WI38 (cell line): ENCODE data around the gene COL2A1.

ENCODE experiments used
- H3K4me3 ChIP-seq: 2 replicates; pipeline ENCODE4 v1.5.1; 2011; ENCODE audit warnings: low read depth, mild to moderate bottlenecking, control low read depth, low read length
- TF ChIP-seq, protein P1 (sequence below): IDR thresholded peaks from 2 replicates; pipeline ENCODE4 v1.5.1; 2012; ENCODE audit warnings: low read depth, mild to moderate bottlenecking, control low read depth, low read length

COL2A1 gene

GRCh38 chr12:48030173-48030650 lies 25.9 kb upstream of the COL2A1 start:
- TF ChIP-seq, protein P1, sequence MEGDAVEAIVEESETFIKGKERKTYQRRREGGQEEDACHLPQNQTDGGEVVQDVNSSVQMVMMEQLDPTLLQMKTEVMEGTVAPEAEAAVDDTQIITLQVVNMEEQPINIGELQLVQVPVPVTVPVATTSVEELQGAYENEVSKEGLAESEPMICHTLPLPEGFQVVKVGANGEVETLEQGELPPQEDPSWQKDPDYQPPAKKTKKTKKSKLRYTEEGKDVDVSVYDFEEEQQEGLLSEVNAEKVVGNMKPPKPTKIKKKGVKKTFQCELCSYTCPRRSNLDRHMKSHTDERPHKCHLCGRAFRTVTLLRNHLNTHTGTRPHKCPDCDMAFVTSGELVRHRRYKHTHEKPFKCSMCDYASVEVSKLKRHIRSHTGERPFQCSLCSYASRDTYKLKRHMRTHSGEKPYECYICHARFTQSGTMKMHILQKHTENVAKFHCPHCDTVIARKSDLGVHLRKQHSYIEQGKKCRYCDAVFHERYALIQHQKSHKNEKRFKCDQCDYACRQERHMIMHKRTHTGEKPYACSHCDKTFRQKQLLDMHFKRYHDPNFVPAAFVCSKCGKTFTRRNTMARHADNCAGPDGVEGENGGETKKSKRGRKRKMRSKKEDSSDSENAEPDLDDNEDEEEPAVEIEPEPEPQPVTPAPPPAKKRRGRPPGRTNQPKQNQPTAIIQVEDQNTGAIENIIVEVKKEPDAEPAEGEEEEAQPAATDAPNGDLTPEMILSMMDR = no peak
- no peak overlapping the region for H3K4me3 ChIP-seq

- TF ChIP-seq, protein P1 = no peak
- H3K4me3 ChIP-seq = no peak overlapping the region
Observed at GRCh38 chr12:48029491-48030172, 25.4 kb upstream of the COL2A1 start.

DNA sequence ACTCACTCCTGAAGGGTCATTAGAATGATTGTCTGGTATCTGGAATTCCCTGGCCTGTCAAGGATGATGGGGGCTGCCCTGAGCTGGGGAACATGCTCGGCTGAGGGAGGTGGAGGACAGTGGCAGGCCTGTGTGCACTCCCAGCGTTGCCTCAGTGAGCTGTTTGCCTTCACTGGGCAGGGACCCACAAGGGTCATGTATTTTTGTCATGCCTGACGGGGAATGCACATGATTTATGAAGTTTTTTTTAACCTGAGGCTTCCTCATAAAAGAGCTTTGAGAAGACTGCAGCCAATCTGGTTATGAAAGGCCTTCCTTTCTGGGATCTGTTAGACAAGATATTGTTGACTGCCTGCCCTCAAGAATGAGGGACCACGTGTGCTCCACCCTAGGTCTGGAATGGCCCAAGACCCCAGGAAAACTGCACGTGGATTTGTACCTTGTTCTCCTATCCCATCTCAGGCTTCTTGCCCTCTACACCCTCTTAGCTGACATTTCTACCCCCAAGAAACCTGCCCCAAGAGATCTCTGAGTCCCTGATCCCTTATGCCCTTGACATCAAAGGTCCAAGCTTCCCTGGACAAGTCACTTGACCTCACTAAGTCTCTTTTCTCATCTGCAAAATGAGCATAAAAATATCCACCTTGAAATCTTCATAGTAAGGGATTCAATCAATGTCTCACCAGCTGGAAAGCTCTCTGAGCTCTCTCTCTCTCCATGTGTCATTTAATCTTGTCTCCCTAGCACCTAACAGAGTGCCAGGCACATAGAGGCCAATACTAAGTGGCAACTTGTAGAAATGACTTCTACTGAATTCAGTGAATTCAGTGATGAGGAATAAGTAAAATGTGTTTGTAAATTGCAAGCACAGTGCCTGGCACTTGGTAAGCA lies 24.5 kb upstream of the COL2A1 start:
- H3K4me3 ChIP-seq = no peak overlapping the region
- TF ChIP-seq, protein P1 = no peak

GRCh38 chr12:48027183-48028002 lies 23.1 kb upstream of the COL2A1 start:
- no peak overlapping the region for H3K4me3 ChIP-seq
- TF ChIP-seq, protein P1 = no peak

DNA sequence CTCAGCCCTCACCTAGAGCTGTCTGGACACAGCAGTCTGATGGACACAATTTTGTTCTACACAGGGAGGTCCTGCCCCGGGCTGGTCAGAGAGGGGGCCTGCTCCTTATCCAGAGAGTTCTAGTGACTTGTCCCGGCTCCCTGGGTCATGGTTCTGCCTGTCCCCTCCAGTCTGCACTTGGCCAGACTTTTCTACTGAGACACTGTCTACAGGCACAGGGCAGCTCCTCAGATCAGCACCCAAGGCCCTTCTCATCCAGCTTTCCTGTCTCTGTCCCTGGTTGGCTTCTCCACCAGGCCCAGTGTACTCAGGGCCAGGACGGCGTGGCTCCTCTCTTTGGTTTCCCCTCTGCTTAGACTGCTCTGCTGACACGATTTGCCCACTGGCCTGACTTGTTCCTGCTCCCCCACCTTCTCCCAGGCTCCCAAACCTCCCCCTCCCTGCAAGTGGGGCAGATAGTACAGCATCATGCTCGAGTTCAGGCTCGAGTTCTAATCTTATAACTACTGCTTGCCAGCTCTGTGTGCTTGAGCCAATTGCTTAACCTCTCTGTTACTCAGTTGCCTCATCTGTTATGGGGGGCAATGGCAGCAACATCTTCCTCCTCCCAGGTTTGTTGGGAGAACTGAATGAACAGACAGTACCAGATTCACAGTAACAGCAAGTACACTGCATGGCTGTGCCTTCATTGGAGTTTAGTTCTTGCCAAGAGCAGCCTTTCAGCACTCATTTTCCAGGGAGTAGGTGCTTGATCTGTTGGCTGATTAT lies 22.0 kb upstream of the COL2A1 start:
- H3K4me3 ChIP-seq = no peak overlapping the region
- TF ChIP-seq, protein P1 = no peak

DNA sequence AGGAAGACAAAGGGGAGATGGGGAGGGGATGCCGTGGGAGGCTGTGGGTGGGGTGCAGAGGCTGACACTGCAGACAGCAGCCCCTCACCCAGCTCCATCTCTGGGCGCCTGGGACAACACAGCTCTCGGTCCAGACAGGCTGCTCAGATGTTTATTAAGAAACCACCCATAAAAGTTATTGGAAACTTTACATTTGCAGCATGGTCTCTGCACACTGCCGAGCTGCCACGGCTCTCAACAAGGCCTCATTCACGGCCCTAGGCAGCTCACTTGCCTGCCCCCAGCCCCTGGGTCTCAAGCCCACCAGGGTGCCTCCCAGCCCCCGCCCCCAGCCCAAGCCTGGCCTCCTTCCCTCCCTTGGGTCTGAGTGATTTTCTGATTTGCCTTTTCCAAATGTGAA lies 21.0 kb upstream of the COL2A1 start:
- no peak overlapping the region for H3K4me3 ChIP-seq
- TF ChIP-seq, protein P1 = no peak
